Mucosa of descending colon (tissue), 3 donors: Measurements from ENCODE around the gene SPTA1. TPM values are rescaled to one million over a fixed set of nuclear protein-coding genes. Genes with fewer than 3 reads are reported as not detected.

Source experiments
- ATAC-seq: fragments of 200-7000 bp; cut with Tn5 transposase; one replicate; pipeline ENCODE4 v1.9.1; 2020; ENCODE audit warnings: mild to moderate bottlenecking, moderate library complexity
- DNase-seq, 3 donors: peaks; one replicate each; pipeline ENCODE4 v3.0.0-alpha.2; 2020
- H3K36me3 ChIP-seq: fragments of 200-600 bp; one replicate; pipeline ENCODE4 v1.8.0; 2021; ENCODE audit warnings: low read depth, mild to moderate bottlenecking
- H3K4me1 ChIP-seq: fragments of 200-600 bp; one replicate; pipeline ENCODE4 v1.8.0; 2021; ENCODE audit warnings: low read depth, mild to moderate bottlenecking
- H3K4me3 ChIP-seq: fragments of 200-600 bp; one replicate; pipeline ENCODE4 v1.8.0; 2021; ENCODE audit warnings: mild to moderate bottlenecking
- H3K9me3 ChIP-seq: fragments of 200-600 bp; one replicate; pipeline ENCODE4 v1.8.0; 2021; ENCODE audit warnings: mild to moderate bottlenecking
- intact Hi-C, 2 donors: fragments of 100-400 bp; cut with DNase I in 1 of 2; cut with micrococcal nuclease in 1 of 2; formaldehyde crosslinking; loops; one replicate each; pipeline versions ENCODE4 v1.11.0 to v1.11.1; 2022; cut with DNase I, micrococcal nuclease
- total RNA-seq, 3 donors: library from RNA; stranded (reverse); fragmentation: NEBNext Ultra II Directional in 2 of 3; extraction: Animal tissue kit (Norgen Biotek cat#: 25700) in 2 of 3; gene quantifications; one replicate each; pipeline versions ENCODE4 v1.2.1 to v1.2.4, GENCODE V29; 2021 to 2023
- TF ChIP-seq, protein P1 (sequence below): fragments of 200-600 bp; IDR thresholded peaks from one replicate; pipeline ENCODE4 v1.8.0; 2022; ENCODE audit warnings: antibody characterized with exemption, mild to moderate bottlenecking
- donor health status: DM: no; HTN: no; CAD: no; lungs with moderate emphysema.
- donor health status: DM: no; HTN: no; CAD: no.
- donor health status: DM: no; HTN: yes; CAD: no.

The SPTA1 gene
- total RNA-seq, 3 donors from 2014 or later = 0.24 to 0.41 TPM; not detected in 1

DNA sequence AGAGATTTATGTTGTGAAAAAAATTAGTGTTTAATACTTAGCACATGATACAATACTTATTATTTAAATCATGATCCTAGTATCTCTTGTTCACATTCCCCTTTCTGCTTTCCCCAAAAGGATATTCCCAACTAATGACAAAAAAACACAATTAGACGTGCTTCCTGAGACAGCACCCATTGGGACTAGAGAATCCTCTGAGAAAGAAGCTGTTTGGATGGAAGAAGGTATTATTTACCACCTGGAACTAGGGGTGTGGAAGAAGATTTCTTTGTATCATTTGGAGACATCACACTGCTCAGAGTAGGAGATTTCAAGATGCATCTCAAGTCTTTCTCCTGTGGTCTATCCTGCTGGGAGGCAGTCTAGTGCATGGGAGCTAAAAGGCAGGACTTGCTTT is 81.5 kb downstream of the SPTA1 start, which contains the start of gene OR10Z1:
Gene OR10Z1, plus strand, starts transcription at position 301 of the 400 bp plus-strand sequence. CDS start 1,171 bp downstream, outside the sequence.
- no peaks in the 10 kb centered on the region for H3K9me3 ChIP-seq
- no peak within 1 kb of the TSS for H3K4me3 ChIP-seq
- H3K36me3 ChIP-seq = no peaks in the 10 kb centered on the region
- DNase-seq = no peak
- no peak for ATAC-seq
- intact Hi-C loops = no loop called here
- H3K4me1 ChIP-seq = no peaks in the 10 kb centered on the region
- TF ChIP-seq, protein P1, sequence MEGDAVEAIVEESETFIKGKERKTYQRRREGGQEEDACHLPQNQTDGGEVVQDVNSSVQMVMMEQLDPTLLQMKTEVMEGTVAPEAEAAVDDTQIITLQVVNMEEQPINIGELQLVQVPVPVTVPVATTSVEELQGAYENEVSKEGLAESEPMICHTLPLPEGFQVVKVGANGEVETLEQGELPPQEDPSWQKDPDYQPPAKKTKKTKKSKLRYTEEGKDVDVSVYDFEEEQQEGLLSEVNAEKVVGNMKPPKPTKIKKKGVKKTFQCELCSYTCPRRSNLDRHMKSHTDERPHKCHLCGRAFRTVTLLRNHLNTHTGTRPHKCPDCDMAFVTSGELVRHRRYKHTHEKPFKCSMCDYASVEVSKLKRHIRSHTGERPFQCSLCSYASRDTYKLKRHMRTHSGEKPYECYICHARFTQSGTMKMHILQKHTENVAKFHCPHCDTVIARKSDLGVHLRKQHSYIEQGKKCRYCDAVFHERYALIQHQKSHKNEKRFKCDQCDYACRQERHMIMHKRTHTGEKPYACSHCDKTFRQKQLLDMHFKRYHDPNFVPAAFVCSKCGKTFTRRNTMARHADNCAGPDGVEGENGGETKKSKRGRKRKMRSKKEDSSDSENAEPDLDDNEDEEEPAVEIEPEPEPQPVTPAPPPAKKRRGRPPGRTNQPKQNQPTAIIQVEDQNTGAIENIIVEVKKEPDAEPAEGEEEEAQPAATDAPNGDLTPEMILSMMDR = no peak

DNA sequence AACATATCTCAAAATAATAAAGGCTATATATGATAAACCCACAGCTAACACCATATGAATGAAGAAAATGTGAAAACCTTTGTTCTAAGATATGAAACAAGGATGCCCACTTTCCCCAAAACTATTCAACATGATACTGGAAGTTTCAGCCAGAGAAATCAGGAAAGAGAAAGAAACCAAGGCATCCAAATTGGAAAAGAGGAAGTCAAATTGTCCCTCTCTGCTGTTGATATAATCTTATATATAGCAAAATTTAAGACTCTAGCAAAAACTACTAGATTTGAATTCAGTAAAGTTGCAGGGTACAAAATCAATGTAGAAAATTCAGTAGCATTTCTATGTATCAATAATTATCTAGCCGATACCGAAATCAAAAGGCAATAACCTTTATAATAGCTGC is 85.8 kb downstream of the SPTA1 start:
- TF ChIP-seq, protein P1 = no peak
- Histone ChIP-seq H3K9me3 (peaks cover 18% of the 10 kb centered on the region), H3K36me3 (no peaks in the 10 kb centered on the region), H3K4me1 (no peaks in the 10 kb centered on the region), H3K4me3 (no peak overlapping the region)
- intact Hi-C loops = no loop called here
- ATAC-seq (no peak), DNase-seq (no peak)

DNA sequence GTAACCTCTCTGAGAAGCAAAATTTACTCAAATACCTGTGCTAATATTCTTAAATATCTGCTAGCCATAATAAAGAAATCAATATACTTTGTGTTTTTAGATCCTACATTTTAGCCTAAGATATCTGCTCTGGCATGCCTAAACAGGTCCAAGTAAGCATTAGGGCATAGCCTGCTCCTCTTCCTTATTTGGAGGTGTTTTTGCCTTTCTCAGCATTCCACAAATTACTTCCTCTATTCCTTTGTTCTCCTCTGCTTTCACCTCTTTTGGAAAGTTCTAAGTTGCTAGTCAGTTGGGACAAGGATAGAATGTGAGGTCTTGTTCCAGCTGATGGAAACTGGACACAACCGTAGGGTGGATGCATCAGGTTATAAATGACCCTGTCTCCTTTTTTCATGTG is 99.6 kb downstream of the SPTA1 start:
- TF ChIP-seq, protein P1 = no peak
- ATAC-seq (no peak), DNase-seq (no peak)
- H3K9me3 ChIP-seq = peaks cover 13% of the 10 kb centered on the region
- intact Hi-C loops = no loop called here
- no peak overlapping the region for H3K4me3 ChIP-seq
- H3K4me1 ChIP-seq = no peaks in the 10 kb centered on the region
- H3K36me3 ChIP-seq = no peaks in the 10 kb centered on the region

DNA sequence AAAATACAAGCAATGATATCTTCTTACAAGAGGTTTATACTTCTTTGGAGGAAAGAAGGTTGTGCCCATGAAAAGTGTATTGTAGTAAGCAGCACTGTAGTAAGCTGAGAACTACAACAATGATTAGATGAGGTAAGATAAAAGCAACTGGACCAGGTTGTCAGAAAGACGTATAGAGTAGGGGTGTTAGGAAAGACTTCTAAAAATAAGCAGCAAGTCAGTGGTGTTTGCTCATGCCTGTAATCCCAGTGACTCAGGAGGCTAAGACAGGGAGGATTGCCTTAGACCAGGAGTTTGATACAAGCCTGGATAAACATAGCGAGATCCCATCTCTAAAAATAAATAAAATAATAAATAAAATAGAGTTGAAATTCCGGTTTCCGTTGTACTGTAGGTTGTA is 102.6 kb downstream of the SPTA1 start:
- TF ChIP-seq, protein P1 = no peak
- ATAC-seq = no peak
- DNase-seq = no peak
- Histone ChIP-seq H3K4me3 (no peak overlapping the region), H3K4me1 (no peaks in the 10 kb centered on the region), H3K9me3 (peaks cover 12% of the 10 kb centered on the region), H3K36me3 (no peaks in the 10 kb centered on the region)
- intact Hi-C loops = no loop called here

DNA sequence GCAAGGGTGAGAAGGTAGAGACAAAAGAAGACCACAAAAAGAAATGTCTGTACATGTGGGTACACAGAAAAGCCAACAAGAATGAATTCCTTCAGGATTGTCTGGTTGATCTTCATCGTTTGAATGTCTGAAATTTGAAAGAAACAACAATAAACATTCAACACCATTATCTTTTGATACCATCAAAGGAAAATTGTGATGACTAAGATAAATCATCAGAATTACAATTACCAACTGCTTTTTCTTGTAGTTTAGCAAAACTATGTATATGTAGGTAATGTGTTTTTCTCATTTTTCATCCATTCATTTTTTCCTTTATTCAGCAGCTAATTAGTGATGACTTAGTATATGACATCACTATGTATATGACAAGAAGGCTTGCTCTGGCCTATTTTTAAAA is 106.8 kb downstream of the SPTA1 start, which contains the start of gene OR10X1:
Gene OR10X1, minus strand, starts transcription at position 167 of the 400 bp plus-strand sequence. Its CDS starts 0 bp downstream, at position 167.
- DNase-seq (no peak), ATAC-seq (no peak)
- intact Hi-C loops = no loop called here
- no peaks in the 10 kb centered on the region for H3K4me1 ChIP-seq
- no peaks in the 10 kb centered on the region for H3K9me3 ChIP-seq
- H3K36me3 ChIP-seq = no peaks in the 10 kb centered on the region
- H3K4me3 ChIP-seq = no peak within 1 kb of the TSS
- TF ChIP-seq, protein P1 = no peak

DNA sequence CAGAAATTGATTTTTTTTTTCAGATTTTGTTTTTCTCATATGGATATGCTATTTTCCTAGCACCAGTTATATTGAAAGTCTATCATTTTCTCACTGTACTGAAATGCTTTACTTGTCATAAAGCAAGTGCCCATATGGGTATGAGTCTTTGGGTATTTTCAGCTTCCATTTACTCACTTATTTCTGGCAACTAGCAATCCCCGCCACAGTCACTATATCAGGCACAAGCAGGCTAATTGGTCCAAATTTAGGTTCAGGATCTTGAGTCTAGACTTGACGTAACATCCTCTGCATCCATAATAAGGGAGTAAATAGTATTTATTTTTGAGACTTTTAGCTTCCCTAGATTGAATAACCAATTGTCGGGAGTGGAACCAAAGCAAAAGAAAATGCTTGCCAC is 109.0 kb downstream of the SPTA1 start:
- TF ChIP-seq, protein P1 = no peak
- H3K4me3 ChIP-seq = no peak overlapping the region

More for the DNA sequence above, 109.0 kb downstream of the SPTA1 start:
- Histone ChIP-seq H3K4me1 (no peaks in the 10 kb centered on the region), H3K9me3 (no peaks in the 10 kb centered on the region), H3K36me3 (no peaks in the 10 kb centered on the region)
- no peak for DNase-seq
- no peak for ATAC-seq
- intact Hi-C loops = no loop called here
